ENCODE measurements around the gene LRRIQ1.
"Not testable (repeated sequence)": the region's sequence is repeated elsewhere in the genome, so short reads cannot be mapped to it uniquely, and the experiment has no call there.

The LRRIQ1 gene, protein sequence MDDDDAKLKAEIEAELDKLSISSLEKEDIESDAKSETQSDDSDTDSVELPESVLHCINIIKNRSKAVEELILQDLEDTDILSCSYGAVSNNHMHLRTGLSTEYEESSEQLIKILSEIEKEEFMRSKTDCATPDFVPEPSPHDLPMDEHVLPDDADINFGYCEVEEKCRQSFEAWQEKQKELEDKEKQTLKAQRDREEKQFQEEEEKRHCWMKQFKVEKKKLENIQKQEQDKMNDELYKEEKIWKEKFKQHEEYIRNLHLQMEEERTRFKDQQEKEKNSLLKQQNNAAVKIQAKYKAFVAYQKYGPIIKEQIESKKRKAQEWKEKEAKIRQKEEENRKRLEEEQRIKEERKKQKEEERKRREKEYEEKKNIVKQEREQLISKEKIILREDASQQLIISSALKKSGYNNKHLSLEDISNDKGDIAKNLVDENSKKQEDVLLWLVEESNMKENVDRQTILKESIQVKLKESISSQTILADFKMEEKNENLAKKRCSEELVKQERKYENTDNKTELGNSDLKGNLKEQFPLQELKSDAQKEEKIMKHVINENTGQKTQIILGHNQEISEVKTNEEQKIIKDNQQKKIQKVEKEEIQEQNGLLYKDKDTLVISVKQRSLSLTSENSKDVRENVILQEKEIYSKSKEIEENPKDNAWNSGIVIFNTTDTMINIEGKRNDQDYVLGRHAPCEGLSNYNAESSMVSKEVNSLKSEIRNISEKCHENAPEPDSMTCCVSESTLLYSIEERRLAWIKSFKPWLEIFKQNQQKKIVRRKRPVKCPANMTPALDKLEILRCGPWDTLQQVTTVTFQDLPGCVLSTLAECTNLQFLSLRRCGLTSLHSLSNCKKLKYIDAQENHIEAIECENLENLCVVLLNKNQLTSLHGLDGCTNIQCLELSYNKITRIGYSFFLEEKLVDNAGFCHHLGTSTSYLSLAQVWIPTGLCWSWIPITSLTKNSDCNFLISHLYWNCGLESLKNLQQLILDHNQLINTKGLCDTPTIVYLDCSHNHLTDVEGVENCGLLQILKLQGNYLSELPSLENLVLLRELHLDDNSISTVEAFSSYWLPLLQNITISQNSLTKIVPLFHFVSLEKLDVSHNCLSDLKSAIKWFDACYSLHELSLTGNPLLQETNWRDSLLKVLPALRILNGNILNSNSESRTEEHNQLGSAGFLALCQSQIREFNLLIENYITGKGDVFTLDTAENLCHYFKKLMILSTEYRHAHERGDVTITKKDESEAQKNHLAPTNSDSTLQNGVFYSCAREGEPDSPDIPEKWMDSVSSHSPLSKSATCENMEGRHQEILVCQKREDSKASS (N-terminal part only)

DNA sequence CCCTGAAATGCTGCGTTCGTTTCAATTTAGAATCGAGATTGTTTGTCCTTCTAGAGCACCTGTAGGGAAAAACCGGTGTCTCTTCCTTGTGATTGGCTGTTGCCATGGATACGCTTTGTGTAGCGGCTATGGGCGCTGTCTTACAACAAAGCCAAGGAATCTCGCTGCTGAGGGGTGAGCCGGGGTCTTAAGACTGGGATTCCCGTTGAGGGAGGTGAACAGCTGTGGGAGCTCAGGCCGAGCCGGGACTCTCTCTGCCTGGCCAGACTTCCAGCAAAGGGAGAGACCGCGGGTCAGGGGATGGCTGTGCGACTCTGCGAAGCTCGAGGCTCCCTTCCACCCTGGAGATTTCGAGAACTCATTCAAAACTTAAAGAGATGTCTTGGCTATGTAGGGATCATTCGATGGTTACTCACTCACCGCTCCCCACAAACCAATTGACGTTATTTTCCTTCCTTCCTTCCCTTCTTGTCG lies at the start of gene LRRIQ1, which contains the start of gene TSPAN19:
Gene LRRIQ1 (plus strand): TSS at position 118 of the 474 bp plus-strand sequence. CDS start 1,826 bp downstream, outside the sequence.
Gene TSPAN19 (minus strand): TSS at position 44 of the 474 bp plus-strand sequence. CDS start 6,331 bp downstream, outside the sequence.
- peak; percentile 21 for DNase-seq

DNA sequence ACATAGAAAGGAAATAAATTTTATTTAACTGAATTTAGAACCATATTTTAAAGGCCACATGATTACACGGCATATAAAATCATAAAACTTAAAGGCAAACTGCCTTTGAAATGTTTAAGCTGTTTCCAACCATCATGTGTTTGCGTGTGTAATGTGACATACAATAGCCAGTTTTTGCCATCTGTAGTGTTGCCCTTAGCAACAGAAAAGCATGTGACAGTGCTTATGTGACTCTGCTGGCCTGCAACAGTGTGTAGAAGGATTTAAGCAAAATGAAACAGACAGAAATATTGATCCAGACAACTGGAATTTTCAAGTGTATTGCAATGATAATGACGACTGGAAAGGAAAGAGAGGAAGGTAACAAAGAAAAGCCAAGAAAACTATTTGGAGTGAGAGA lies 49.6 kb upstream of the LRRIQ1 start:
- DNase-seq = no peak

DNA sequence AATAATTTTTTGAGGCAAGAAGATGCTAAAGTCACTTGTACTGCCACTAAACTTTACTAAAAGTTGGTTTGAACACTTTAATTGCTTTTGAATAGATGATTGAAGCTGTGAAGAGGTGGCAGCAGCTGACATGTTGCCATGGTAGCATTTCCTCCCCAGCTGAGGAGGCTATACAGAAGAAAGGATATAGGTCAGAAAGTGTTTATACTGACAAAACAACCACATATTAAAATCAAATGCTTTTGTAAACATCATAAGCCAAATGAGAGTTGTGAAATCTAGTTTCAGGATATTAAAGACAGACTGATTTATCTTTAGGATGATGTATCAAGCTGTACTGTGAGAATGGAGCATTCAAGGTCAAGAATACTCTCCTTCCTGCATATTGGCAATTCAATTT lies 41.7 kb upstream of the LRRIQ1 start:
- DNase-seq = no peak

DNA sequence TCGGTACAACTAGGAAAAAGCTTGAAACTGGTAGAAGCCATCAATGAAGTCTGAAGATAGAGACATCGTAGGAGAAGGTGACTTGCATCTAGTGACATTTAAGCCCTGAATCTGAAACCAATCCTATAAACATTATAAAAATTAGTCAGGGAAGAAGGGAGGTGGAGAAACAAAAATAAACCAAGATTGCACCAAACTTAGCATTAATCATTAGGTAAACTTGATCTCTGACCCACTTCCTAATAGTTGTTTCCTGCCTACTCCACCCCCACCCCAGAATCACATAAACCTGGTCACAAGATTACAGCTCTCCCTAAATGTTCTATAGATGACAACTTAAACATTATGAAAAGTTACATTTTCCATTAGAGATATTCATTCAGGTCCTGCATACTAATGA lies 40.5 kb upstream of the LRRIQ1 start:
- no peak for DNase-seq

DNA sequence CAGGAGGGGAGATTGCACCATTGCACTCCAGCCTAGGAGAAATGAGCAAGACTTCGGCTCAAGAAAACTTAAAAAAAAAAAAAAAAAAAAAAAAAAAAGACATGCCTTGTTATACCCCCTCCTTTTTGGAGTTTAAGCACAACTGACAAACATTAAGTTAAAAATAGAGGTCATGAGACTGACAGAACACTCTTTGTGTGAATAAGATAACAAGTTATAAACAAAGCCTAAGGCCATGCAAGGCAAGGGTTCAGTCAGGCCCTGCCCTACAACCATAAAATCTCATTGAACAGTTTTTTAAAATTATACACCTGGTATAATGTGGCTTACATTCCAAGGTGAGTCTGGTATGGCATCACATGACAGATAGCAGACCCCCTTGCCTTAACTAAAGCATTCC lies 39.4 kb upstream of the LRRIQ1 start:
- DNase-seq = no peak

DNA sequence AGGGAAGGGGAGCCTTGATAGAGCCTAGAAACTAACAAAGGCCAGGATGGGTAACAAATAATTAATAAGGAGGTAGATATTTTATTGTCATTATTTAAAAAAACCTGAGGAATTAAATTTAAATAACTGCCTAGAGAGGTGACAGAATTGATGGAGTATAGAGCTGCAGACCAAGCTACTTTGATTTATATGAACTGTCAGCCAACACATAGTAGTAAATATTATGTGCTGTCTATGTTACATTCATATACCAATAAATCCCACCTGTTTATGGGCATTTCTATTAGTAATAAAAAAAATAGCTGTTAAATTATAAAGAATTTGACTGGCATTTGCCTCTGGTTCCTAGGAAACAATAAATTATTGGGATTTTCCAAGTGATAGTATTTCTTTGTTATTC lies 37.8 kb upstream of the LRRIQ1 start:
- DNase-seq = no peak

DNA sequence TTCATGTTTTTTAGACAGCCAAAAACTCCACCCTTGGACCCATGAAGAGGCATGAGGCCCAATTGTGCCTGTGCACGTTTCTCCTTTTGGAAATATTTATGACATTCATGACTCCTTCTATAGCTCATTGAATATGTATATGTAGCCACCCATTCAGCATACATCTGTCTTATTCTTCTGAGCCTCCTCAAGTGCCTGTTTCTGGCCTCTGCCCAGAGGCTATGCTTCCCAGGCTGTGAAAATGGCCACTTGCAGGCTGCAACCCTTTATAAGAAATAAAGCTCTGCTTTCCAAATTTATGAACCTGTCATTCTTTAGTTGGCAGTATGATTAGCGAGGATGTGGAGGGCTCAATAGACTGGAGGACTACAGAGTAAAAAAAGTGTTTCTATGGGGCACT lies 35.4 kb upstream of the LRRIQ1 start:
- no peak for DNase-seq

DNA sequence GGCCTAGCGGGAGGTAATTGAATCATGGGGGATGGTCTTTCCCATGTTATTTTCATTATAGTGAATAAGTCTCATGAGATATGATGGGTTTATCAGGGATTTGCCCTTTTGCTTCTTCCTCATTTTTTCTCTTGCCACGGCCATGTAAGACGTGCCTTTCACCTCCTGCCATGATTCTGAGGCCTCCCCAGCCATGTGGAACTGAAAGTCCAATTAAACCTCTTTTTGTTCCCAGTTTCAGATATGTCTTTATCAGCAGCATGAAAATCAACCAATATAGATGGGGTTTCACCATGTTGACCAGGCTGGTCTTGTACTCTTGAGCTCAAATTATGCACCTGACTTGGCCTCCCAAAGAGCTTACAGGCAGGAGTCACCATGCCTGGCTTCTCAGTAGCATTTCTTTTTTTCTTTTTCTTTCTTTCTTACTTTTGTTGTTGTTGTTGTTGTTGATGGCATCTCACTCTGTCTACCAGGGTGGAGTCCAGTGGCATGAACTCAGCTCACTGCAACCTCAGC lies 33.3 kb upstream of the LRRIQ1 start:
- DNase-seq = no peak

DNA sequence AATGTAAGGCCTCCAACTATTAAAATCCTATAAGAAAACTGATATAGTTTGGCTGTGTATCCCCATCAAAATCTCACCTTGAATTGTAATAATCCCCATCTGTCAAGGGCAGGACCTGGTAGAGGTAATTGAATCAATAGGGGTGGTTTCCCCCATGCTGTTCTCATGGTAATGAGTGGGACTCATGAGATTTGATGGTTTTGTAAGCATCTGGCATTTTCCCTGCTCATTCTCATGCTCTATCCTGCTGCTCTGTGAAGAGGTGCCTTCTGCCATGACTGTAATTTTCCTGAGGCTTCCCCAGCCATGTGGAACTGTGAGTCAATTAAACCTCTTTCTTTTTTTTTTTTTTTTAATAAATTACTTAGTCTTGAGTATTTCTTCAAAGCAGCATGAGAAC lies 31.9 kb upstream of the LRRIQ1 start:
- DNase-seq = no peak

DNA sequence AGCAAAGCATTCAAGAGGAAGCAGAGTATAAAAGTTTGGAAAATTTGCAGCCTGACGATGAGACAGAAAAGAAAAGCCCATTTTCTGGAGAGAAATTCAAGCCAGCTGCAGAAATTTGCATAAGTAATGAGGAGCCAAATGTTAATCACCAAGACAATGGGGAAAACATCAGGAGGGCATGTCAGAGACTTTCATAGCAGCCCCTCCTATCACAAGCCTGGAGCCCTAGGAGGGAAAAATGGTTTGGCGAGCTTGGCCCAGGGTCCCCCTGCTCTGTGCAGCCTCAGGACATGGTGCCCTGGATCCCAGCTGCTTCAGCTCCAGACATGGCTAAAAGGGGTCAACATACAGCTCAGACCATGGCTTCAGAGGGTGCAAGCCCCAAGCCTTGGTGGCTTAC lies 31.1 kb upstream of the LRRIQ1 start:
- not testable (repeated sequence) for DNase-seq

DNA sequence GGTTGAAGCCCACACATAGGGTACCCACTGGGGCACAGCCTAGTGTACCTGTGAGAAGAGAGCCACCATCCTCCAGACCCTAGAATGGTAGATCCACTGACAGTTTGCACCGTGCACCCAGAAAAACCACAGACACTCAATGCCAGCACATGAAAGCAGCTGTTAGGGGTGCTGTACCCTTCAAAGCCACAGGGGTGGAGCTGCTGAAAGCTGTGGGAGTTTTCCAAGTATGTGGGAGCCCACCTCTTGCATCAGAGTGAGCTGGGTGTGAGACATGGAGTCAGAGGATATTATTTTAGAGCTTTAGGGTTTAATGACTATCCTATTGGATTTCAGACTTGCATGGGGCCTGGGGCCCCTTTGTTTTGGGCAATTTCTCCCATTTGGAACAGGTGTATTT lies 30.5 kb upstream of the LRRIQ1 start:
- DNase-seq = no peak

DNA sequence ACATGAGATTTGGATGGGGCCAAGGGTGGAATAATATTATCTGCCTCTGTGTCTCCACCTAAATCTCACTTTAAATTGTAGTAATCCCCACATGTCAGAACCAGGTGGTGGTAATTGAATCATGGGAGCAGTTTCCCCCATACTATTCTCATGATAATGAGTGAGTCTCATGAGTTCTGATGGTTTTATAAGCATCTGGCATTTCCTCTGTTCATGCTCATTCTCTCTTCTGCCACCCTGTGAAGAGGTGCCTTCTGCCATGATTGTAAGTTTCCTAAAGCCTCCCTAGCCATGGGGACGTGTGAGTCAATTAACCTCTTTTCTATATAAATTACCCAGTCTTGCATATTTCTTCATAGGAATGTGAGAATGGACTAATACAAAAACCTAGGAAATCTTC lies 29.9 kb upstream of the LRRIQ1 start:
- no peak for DNase-seq

DNA sequence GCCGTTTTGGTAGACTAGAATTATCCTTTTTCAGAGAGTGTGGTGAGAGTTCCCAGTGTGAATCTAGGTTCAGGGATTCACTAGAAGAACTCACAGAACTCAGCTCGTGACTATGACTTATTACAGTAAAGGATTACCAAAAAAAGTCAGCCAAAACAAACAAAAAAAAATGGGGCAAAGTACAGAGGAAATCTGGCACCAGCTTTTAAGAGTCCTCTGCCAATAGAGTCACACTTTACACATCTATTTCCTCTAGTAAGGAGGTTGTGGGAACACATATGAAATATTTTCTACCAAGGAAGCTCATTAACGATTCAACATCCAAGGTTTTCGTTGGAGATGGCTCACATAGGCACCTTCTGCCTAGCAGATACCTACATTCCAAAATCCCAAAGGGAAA lies 28.3 kb upstream of the LRRIQ1 start:
- DNase-seq = no peak

DNA sequence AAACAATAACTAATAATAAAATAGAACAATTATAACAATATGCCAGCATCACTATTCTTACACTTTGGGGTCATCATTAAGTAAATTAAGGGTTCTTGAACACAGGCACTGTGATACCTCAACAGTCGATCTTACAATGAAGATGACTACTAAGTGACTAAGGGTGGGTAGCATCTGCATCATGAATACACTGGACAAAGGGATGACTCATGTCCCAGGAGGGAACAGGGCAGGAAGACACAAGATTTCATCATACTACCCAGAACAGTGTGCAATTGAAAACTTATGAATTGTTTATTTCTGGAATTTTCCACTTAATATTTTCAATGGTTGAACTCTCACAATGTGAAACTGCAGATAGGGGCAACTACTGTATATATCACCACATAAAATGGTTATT lies 19.7 kb upstream of the LRRIQ1 start:
- DNase-seq = no peak

DNA sequence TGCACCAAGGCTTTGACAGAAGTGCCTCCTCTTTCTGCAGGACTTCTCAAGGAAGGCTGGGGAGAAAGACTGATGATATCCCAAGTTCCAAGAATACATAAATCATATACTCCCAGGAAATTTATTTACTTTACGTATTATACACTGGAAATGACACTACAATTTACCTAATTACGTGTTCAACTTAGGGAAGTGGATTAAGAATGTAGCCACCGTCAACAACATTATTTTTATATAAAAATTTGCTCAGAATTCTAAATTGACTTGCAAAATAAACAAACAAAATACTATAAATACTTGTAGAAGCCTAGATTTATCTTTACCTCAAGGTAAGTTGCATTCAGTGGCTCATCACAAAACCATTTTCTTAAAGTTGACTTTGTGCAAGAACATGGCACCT lies 19.0 kb upstream of the LRRIQ1 start:
- DNase-seq = no peak

DNA sequence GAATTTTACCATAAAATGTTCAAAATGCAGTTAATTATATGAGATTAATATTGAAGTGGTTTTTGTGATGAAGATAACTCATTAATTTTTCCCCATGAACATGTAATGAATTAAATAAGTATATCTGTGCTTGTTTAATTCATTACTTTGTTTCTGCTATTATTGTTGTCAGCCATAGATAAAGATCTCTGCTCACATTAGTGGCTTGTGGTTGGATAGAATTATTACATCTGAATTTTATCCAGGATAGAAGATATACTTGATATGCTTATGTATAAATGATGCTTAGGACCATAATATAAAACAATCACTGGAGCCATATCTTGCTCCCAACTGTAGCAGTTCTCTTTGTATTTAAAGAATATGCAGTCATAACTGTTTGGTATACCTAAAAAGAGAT lies 18.5 kb upstream of the LRRIQ1 start:
- no peak for DNase-seq

DNA sequence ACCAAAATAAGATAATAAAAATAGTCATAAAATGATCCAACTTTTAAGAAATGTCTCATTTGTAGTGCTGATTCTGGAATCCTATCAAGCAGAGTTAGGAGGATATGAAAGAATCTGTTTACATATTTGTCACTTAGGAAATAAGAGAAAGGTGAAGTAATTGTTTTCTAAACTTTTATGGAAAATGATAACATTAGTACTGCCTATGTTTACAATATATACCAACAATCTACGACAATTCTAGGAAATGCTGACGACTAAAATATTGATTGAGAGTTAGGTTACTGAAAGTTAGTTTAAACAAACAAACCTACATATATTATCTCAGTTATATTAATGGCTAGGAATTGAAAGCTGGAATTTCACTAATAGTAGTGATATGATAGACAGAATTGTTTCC lies 18.1 kb upstream of the LRRIQ1 start:
- DNase-seq = no peak

DNA sequence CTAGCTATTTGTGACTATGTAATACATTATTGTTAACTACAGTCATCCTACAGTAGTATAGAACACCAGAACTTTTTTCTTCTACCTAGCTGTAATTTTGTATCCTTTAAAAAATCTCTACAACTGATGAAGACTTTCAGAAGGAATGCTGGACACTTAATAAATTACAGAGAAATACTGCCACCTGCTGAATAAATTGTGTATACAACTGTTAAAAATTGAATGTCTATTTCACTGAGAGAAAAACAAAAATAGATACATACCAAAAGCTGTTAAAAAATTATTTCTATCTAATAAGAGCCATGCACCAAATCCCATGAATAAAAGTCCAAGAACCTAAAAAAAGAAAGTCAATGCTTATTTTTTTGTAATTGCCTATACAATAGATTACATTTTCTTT lies 6.7 kb upstream of the LRRIQ1 start:
- DNase-seq = no peak

DNA sequence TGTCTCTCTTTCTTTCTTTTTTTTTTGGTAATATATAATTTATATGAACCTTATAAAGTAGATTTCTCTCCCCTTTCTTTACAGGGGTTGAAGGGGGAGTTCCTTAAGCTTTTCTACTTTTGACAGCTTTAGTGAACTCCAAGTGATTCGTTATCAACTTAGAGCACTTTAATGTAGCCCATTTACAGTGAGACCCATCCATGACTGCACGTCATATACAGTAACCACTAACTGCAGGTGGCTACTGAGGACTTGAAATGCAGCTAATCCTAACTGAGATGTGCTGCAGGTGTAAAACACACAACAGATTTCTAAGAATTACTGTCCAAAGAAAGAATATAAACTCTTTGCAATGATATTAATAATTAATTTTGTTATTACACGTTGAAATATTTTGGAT lies 582 bp downstream of the LRRIQ1 start:
- DNase-seq = no peak

DNA sequence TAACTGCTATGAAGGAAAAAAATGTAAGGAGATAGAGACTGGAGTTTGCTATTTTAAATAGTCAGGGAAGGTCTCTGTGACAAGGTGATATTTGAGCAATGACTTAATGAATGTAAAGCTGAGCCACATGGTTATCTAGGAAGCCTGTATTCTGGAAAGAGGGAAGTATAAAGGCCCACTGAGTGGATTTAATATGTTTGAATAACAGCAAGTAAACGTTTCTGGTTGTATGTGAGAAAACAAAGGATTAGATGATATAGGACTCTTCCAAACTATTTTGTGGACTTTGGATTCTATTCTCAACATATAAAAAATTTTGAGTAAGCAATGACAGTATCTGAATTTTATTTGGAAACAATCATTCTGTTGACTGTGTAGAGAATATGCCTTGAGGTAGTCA lies 5.2 kb downstream of the LRRIQ1 start:
- DNase-seq = no peak

DNA sequence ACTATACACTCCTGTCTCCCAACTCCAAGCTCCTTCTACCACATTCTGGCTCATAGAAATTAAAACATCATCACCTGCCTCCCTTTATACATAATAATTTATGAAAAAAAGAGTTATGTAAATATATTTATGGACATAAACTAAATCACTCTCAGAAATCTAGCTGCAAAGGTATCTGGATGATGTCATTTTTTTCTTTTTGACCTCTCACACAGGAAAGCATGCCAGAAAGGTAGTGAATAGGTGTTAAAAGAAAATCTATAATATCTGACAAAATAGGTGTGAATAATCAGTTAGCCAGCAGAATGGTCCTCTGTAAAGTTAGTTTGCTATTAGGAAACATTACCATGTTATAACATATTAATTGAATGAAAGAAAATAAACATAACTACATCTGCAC lies 7.7 kb downstream of the LRRIQ1 start:
- no peak for DNase-seq

DNA sequence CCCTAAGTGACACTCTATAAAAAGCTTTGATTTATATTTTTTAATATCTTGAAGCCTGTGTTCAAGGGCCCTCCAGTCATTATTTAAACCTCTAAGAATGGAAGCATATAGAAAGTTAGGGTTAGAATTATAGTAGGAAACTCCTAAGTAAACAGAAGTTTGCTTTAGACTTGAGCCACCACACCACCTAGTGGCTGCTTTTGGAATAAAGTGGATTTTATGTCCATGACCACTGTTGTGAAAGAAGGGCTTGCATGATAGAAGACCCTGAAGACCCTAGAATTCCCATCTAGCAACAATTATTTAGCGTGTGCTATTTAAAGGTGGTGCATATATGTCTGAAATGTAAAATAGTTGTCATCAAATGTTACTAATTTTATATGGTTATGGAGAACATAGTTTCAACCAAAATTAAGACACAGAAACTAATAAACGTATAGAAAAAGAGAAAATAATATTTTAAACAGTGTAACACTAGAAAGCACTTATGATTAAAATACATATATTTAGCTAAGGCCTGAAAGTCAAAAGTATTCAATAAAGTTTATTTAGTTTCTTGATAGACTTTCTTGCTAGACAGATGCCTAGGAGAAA lies 21.3 kb downstream of the LRRIQ1 start:
- DNase-seq = peak; percentile 17 to 19
